Pancreas (tissue), 10 donors: ENCODE measurements around the gene NXN. TPM values are rescaled to one million over a fixed set of nuclear protein-coding genes. Genes with fewer than 3 reads are reported as not detected.

Experiments
- ATAC-seq, 4 donors: fragments of 200-7000 bp; cut with Tn5 transposase; one replicate each; pipeline versions ENCODE4 v1.8.0 to v1.9.1; 2020; ENCODE audit warnings: mild to moderate bottlenecking in 4 of 4, moderate library complexity in 4 of 4
- DNase-seq, 6 donors: peaks; one replicate each; pipeline ENCODE4 v3.0.0-alpha.2; 2020
- FAIRE-seq: peaks from 2 replicates; lab custom pipeline; 2012; peaks lifted over from hg19 to GRCh38; lab: Jason Lieb, UNC
- H3K27ac ChIP-seq, 4 donors: fragments of 200-600 bp; sonication (generic); 1 replicate in 3 of 4; 2 replicates in 1 of 4; pipeline versions ENCODE4 v1.5.0 to v1.8.0; 2020
- H3K27me3 ChIP-seq, 4 donors: fragments of 200-600 bp; one replicate each; pipeline ENCODE4 v1.8.0; 2021
- H3K36me3 ChIP-seq, 3 donors: fragments of 200-600 bp; sonication (generic) in 1 of 3; one replicate each; pipeline versions ENCODE4 v1.5.0 to v1.8.0; 2020 to 2021
- H3K4me1 ChIP-seq, 3 donors: fragments of 200-600 bp; one replicate each; pipeline ENCODE4 v1.8.0; 2021
- H3K4me3 ChIP-seq, 4 donors: fragments of 200-600 bp; sonication (generic) in 2 of 4; one replicate each; pipeline versions ENCODE4 v1.5.0 to v1.8.0; 2020 to 2021
- H3K9me3 ChIP-seq, 4 donors: fragments of 200-600 bp; one replicate each; pipeline ENCODE4 v1.8.0; 2021
- CTCF ChIP-seq, 4 donors: fragments of 200-600 bp; sonication (generic) in 3 of 4; IDR thresholded peaks; one replicate each; pipeline versions ENCODE4 v1.5.0 to v1.8.0; 2021; ENCODE audit warnings: antibody characterized with exemption in 4 of 4
- WGBS, 2 donors: extraction: QIAGEN DNeasy Blood & Tissue Kit; methylation state at CpG; one replicate each; pipeline ENCODE4 v1.1.7; 2013; 5-methylcytosine and 5-hydroxymethylcytosine counted together
- intact Hi-C, 3 donors: fragments of 100-400 bp; cut with DNase I; formaldehyde crosslinking; loops; one replicate each; pipeline versions ENCODE4 v1.11.1 to v1.14.2; 2022
- polyA plus RNA-seq, 2 donors: library from polyadenylated mRNA; stranded (reverse); fragments of 200-250 nt; gene quantifications; one replicate each; pipeline ENCODE4 v1.2.3, GENCODE V29; 2013
- total RNA-seq, 6 donors: library from RNA; stranded (reverse); fragmentation: NEBNext Ultra II Directional in 4 of 6; extraction: Animal tissue kit (Norgen Biotek cat#: 25700) in 4 of 6; gene quantifications; one replicate each; pipeline versions ENCODE4 v1.2.1 to v1.2.4, GENCODE V29; 2021 to 2023
- donor health status: healthy with polysubstance abuse.
- donor health status: DM: no; HTN: no; CAD: no; lungs with moderate emphysema.
- donor health status: DM: no; HTN: no; CAD: no.
- donor health status: control.
- donor health status: control.
- donor health status: Bipolar disorder and iron deficiency.
- donor health status: DM: yes; HTN: yes; CAD: no.
- donor health status: DM: no; HTN: no; CAD: no.
- donor health status: DM: no; HTN: no; CAD: no.
- donor health status: DM: yes; HTN: yes; CAD: no.

The NXN gene
- total and polyA plus RNA-seq, 8 donors: 17.4 to 35.0 (median 29.4) TPM

- no peak overlapping the region for H3K4me3 ChIP-seq
- no peaks in the 10 kb centered on the region for H3K9me3 ChIP-seq
- FAIRE-seq (no peak), DNase-seq (peak in 3 of 6 donors; percentile 21 to 60 (median 52)), ATAC-seq (no peak)
- H3K27ac ChIP-seq: no peak overlapping the region
- peaks cover 0 to 16% (median 0%) of the 10 kb centered on the region in 3 donors for H3K36me3 ChIP-seq
- WGBS, 2 donors: 86 to 88% methylated on average over 14 to 16 of the region's 16 CpGs
- H3K27me3 ChIP-seq: no peaks in the 10 kb centered on the region
- TF ChIP-seq CTCF (IDR thresholded peaks at IDR 0.05): no peak
- intact Hi-C loops: no loop called here
- peaks cover 17 to 24% (median 18%) of the 10 kb centered on the region in 3 donors for H3K4me1 ChIP-seq
Observed at GRCh38 chr17:1007310-1008007, 27.9 kb upstream of the NXN start.

- Histone ChIP-seq H3K27ac (peak overlapping the region; percentile 35 to 90 (median 79)), H3K36me3 (peaks cover 0 to 29% (median 0%) of the 10 kb centered on the region in 3 donors), H3K27me3 (no peaks in the 10 kb centered on the region), H3K9me3 (no peaks in the 10 kb centered on the region), H3K4me1 (peaks cover 17 to 24% (median 18%) of the 10 kb centered on the region in 3 donors), H3K4me3 (peak overlapping the region in 2 of 4 donors; percentile 15 to 35)
- ATAC-seq (peak; percentile 46 to 77 (median 62)), DNase-seq (peak; percentile 57 to 86 (median 68)), FAIRE-seq (no peak)
- whole genome bisulfite sequencing, 2 donors: 28% methylated on average over 16 of the region's 16 CpGs
- TF ChIP-seq CTCF (IDR thresholded peaks at IDR 0.05): no peak
- intact Hi-C loops: no loop called here
Observed at GRCh38 chr17:1006054-1006453, 26.5 kb upstream of the NXN start.

- H3K27me3 ChIP-seq: no peaks in the 10 kb centered on the region
- intact Hi-C loops: no loop called here
- ATAC-seq (peak; percentile 82 to 84 (median 82)), FAIRE-seq (no peak), DNase-seq (peak; percentile 77 to 90 (median 82))
- H3K27ac ChIP-seq: peak overlapping the region; percentile 35 to 90 (median 79)
- no peak for TF ChIP-seq CTCF (IDR thresholded peaks at IDR 0.05)
- whole genome bisulfite sequencing, 2 donors: 7 to 9% methylated on average over 23 of the region's 23 CpGs
- peaks cover 0 to 32% (median 0%) of the 10 kb centered on the region in 3 donors for H3K36me3 ChIP-seq
- peaks cover 17 to 24% (median 18%) of the 10 kb centered on the region in 3 donors for H3K4me1 ChIP-seq
- H3K4me3 ChIP-seq: peak overlapping the region in 2 of 4 donors; percentile 15 to 35
- H3K9me3 ChIP-seq: no peaks in the 10 kb centered on the region
Observed at GRCh38 chr17:1005361-1005946, 25.9 kb upstream of the NXN start.

GRCh38 chr17:1004769-1005295 is 25.3 kb upstream of the NXN start:
- Histone ChIP-seq H3K4me1 (peaks cover 17 to 24% (median 18%) of the 10 kb centered on the region in 3 donors), H3K27me3 (no peaks in the 10 kb centered on the region), H3K4me3 (peak overlapping the region in 1 of 4 donors; percentile 35), H3K36me3 (peaks cover 0 to 32% (median 0%) of the 10 kb centered on the region in 3 donors), H3K27ac (peak overlapping the region; percentile 35 to 90 (median 79)), H3K9me3 (no peaks in the 10 kb centered on the region)
- DNase-seq (peak in 2 of 6 donors; percentile 56 to 67), ATAC-seq (peak; percentile 1 to 29 (median 20)), FAIRE-seq (no peak)
- no peak for TF ChIP-seq CTCF (IDR thresholded peaks at IDR 0.05)
- intact Hi-C loops: no loop called here
- 30 to 34% methylated on average over 13 of the region's 13 CpGs for WGBS, 2 donors
